WERI-Rb-1 (cell line): ENCODE measurements around the gene ALOX5.

Experiments
- DNase-seq: peaks from one replicate; pipeline ENCODE4 v3.0.0-alpha.2; 2020
- H3K27ac ChIP-seq: fragments of 250-450 bp; sonication (Bioruptor Pico); 2 replicates; pipeline ENCODE4 v1.5.1; 2020; ENCODE audit warnings: mild to moderate bottlenecking, moderate library complexity
- H3K27me3 ChIP-seq: fragments of 250-450 bp; sonication (Bioruptor Pico); 2 replicates; pipeline ENCODE4 v1.5.1; 2021; ENCODE audit warnings: mild to moderate bottlenecking, low read depth, moderate library complexity; ENCODE audit not compliant: insufficient read depth, severe bottlenecking
- H3K36me3 ChIP-seq: fragments of 250-450 bp; sonication (Bioruptor Pico); 2 replicates; pipeline ENCODE4 v1.5.1; 2020; ENCODE audit warnings: mild to moderate bottlenecking, moderate library complexity
- H3K4me3 ChIP-seq: 2 replicates; pipeline ENCODE4 v1.5.1; 2011; ENCODE audit warnings: low read depth, mild to moderate bottlenecking, control low read depth, low read length
- H3K9me3 ChIP-seq: fragments of 250-450 bp; sonication (Bioruptor Pico); 2 replicates; pipeline ENCODE4 v1.5.1; 2021; ENCODE audit warnings: mild to moderate bottlenecking, moderate library complexity; ENCODE audit not compliant: severe bottlenecking
- CTCF ChIP-seq: IDR thresholded peaks from 2 replicates; pipeline ENCODE4 v1.5.1; 2011; ENCODE audit warnings: low read depth, mild to moderate bottlenecking, control low read depth, inconsistent platforms, low read length

Gene ALOX5

GRCh38 chr10:45378914-45379726 is 5.1 kb downstream of the ALOX5 start:
- Histone ChIP-seq H3K27me3 (no peaks in the 10 kb centered on the region), H3K9me3 (no peaks in the 10 kb centered on the region), H3K36me3 (peaks cover 11% of the 10 kb centered on the region; the same call in 1 of the 2 replicates), H3K4me3 (no peak overlapping the region), H3K27ac (no peak overlapping the region)
- TF ChIP-seq CTCF = no peak
- no peak for DNase-seq

- no peaks in the 10 kb centered on the region for H3K9me3 ChIP-seq
- no peaks in the 10 kb centered on the region for H3K27me3 ChIP-seq
- no peak overlapping the region for H3K27ac ChIP-seq
- no peak overlapping the region for H3K4me3 ChIP-seq
- no peak for DNase-seq
- no peak for TF ChIP-seq CTCF
- H3K36me3 ChIP-seq = peaks cover 15% of the 10 kb centered on the region; the same call in 1 of the 2 replicates
These were observed 6.0 kb downstream of the ALOX5 start for GRCh38 chr10:45379891-45380540.

- DNase-seq = no peak
- no peaks in the 10 kb centered on the region for H3K9me3 ChIP-seq
- H3K36me3 ChIP-seq = peaks cover 15% of the 10 kb centered on the region; the same call in 1 of the 2 replicates
- no peak overlapping the region for H3K27ac ChIP-seq
- no peaks in the 10 kb centered on the region for H3K27me3 ChIP-seq
- no peak for TF ChIP-seq CTCF
- no peak overlapping the region for H3K4me3 ChIP-seq
These were observed 7.0 kb downstream of the ALOX5 start for GRCh38 chr10:45380903-45381620.

- H3K36me3 ChIP-seq = peaks cover 15% of the 10 kb centered on the region; the same call in 1 of the 2 replicates
- no peaks in the 10 kb centered on the region for H3K27me3 ChIP-seq
- DNase-seq = no peak
- no peaks in the 10 kb centered on the region for H3K9me3 ChIP-seq
- no peak for TF ChIP-seq CTCF
- no peak overlapping the region for H3K27ac ChIP-seq
- H3K4me3 ChIP-seq = no peak overlapping the region
These were observed 8.6 kb downstream of the ALOX5 start for GRCh38 chr10:45382591-45382990.

- Histone ChIP-seq H3K27me3 (no peaks in the 10 kb centered on the region), H3K36me3 (peaks cover 15% of the 10 kb centered on the region; the same call in 1 of the 2 replicates)
These were observed 9.8 kb downstream of the ALOX5 start for GRCh38 chr10:45383682-45384330.

More at GRCh38 chr10:45383682-45384330, 9.8 kb downstream of the ALOX5 start:
- H3K9me3 ChIP-seq = no peaks in the 10 kb centered on the region
- H3K27ac ChIP-seq = no peak overlapping the region
- no peak for TF ChIP-seq CTCF
- DNase-seq = no peak
- no peak overlapping the region for H3K4me3 ChIP-seq
